K562 (cell line): ENCODE measurements around the gene SURF6. TPM values are rescaled to one million over a fixed set of nuclear protein-coding genes. Genes with fewer than 3 reads are reported as not detected.

Source experiments
- CBX3 ChIP-seq, 2 experiments: IDR thresholded peaks; 1 replicate in 1 of 2; 2 replicates in 1 of 2; pipeline ENCODE4 v1.6.1; 2012; ENCODE audit warnings: inconsistent platforms in 2 of 2, low read length in 2 of 2, borderline replicate concordance in 1 of 2, control low read depth in 1 of 2
- CSDE1 ChIP-seq, 2 experiments: fragments of 450-650 bp; IDR thresholded peaks; 2 replicates each; pipeline ENCODE4 v1.6.1; 2016; ENCODE audit warnings: mild to moderate bottlenecking in 1 of 2
- DDX20 ChIP-seq: fragments of 450-650 bp; IDR thresholded peaks from 2 replicates; pipeline ENCODE4 v1.6.1; 2016; ENCODE audit warnings: missing genetic modification characterization, low read depth, mild to moderate bottlenecking, missing compliant biosample characterization, moderate library complexity
- KLF16 ChIP-seq: IDR thresholded peaks from 2 replicates; pipeline ENCODE4 v1.6.1; 2016; ENCODE audit warnings: antibody characterized with exemption
- L3MBTL2 ChIP-seq: fragments of 450-650 bp; IDR thresholded peaks from 2 replicates; pipeline ENCODE4 v1.6.1; 2016; ENCODE audit warnings: mild to moderate bottlenecking, moderate library complexity
- NBN ChIP-seq: fragments of 450-650 bp; IDR thresholded peaks from 2 replicates; pipeline ENCODE4 v1.6.1; 2016; ENCODE audit warnings: low read depth, mild to moderate bottlenecking
- PHB2 ChIP-seq: fragments of 450-650 bp; IDR thresholded peaks from 2 replicates; pipeline ENCODE4 v1.6.1; 2017; ENCODE audit warnings: low read depth
- SMAD2 ChIP-seq: fragments of 150-350 bp; IDR thresholded peaks from 2 replicates; pipeline ENCODE4 v1.6.1; 2014; ENCODE audit warnings: low read depth, mild to moderate bottlenecking, low read length
- ZKSCAN8 ChIP-seq: fragments of 200-800 bp; sonication (Bioruptor generic); IDR thresholded peaks from 2 replicates; pipeline ENCODE4 v1.6.1; 2016; ENCODE audit warnings: missing genetic modification characterization, missing compliant biosample characterization
- ZNF146 ChIP-seq: IDR thresholded peaks from one replicate; pipeline ENCODE4 v1.6.1; 2018; ENCODE audit warnings: missing compliant biosample characterization; ENCODE audit not compliant: unreplicated experiment
- ZNF24 ChIP-seq: fragments of 450-650 bp; IDR thresholded peaks from 2 replicates; pipeline ENCODE4 v1.6.1; 2016
- ZNF316 ChIP-seq: fragments of 450-650 bp; IDR thresholded peaks from 2 replicates; pipeline ENCODE4 v1.6.1; 2016
- ZNF324 ChIP-seq: fragments of 250-450 bp; sonication (Bioruptor Pico); IDR thresholded peaks from 2 replicates; pipeline ENCODE4 v1.4.0; 2020; ENCODE audit warnings: mild to moderate bottlenecking
- ZNF764 ChIP-seq: fragments of 250-450 bp; sonication (Bioruptor Pico); IDR thresholded peaks from 2 replicates; pipeline ENCODE4 v1.4.0; 2020; ENCODE audit warnings: low read depth, mild to moderate bottlenecking, moderate library complexity
- polyA plus RNA-seq, 8 experiments: library from polyadenylated mRNA; depleted of rRNA in 4 of 8; stranded (reverse) in 5 of 8; unstranded in 3 of 8; fragments of >200 nt; fragmentation: Nextera tagmentation in 2 of 8; fragmentation: Illumina TruSeq in 1 of 8; extraction: Ambion mirVana in 2 of 8; extraction: Trizol in 1 of 8; gene quantifications; 2 replicates each; pipeline versions ENCODE4 v1.2.1 to v1.2.3, GENCODE V29; 2011 to 2014; ENCODE audit warnings: inconsistent platforms in 1 of 8, missing spikeins in 1 of 8
- total RNA-seq, 7 experiments: library from RNA; depleted of rRNA in 6 of 7; stranded (reverse); fragments of >200 nt in 6 of 7; fragmentation: Illumina TruSeq in 2 of 7; extraction: Trizol in 2 of 7; gene quantifications; 2 replicates each; pipeline versions ENCODE4 v1.2.1 to v1.2.3, GENCODE V29; 2011 to 2021; ENCODE audit warnings: low replicate concordance in 1 of 7
- TF ChIP-seq, protein P1 (sequence below): fragments of 450-650 bp; formaldehyde crosslinking; IDR thresholded peaks from 2 replicates; pipeline ENCODE4 v1.4.0; 2022; ENCODE audit warnings: missing genetic modification characterization
- TF ChIP-seq, protein P2 (sequence below): fragments of 250-450 bp; sonication (Bioruptor Pico); IDR thresholded peaks from 2 replicates; pipeline ENCODE4 v1.4.0; 2020; ENCODE audit warnings: mild to moderate bottlenecking, moderate library complexity
- TF ChIP-seq, protein P3 (sequence below): sonication (generic); formaldehyde crosslinking; IDR thresholded peaks from 2 replicates; pipeline ENCODE4 v1.8.0; 2022; ENCODE audit warnings: mild to moderate bottlenecking, low read depth, missing genetic modification reagents
- TF ChIP-seq, protein P4 (sequence below): sonication (generic); formaldehyde crosslinking; IDR thresholded peaks from 2 replicates; pipeline ENCODE4 v1.8.0; 2023; ENCODE audit warnings: mild to moderate bottlenecking, missing genetic modification reagents

SURF6 gene
- total and polyA plus RNA-seq, 9 of the 15 experiments (the other 6 are each of a cell fraction or from before 2014, with no cell fraction given), result 1.4 to 68.3 (median 14.7) TPM

DNA sequence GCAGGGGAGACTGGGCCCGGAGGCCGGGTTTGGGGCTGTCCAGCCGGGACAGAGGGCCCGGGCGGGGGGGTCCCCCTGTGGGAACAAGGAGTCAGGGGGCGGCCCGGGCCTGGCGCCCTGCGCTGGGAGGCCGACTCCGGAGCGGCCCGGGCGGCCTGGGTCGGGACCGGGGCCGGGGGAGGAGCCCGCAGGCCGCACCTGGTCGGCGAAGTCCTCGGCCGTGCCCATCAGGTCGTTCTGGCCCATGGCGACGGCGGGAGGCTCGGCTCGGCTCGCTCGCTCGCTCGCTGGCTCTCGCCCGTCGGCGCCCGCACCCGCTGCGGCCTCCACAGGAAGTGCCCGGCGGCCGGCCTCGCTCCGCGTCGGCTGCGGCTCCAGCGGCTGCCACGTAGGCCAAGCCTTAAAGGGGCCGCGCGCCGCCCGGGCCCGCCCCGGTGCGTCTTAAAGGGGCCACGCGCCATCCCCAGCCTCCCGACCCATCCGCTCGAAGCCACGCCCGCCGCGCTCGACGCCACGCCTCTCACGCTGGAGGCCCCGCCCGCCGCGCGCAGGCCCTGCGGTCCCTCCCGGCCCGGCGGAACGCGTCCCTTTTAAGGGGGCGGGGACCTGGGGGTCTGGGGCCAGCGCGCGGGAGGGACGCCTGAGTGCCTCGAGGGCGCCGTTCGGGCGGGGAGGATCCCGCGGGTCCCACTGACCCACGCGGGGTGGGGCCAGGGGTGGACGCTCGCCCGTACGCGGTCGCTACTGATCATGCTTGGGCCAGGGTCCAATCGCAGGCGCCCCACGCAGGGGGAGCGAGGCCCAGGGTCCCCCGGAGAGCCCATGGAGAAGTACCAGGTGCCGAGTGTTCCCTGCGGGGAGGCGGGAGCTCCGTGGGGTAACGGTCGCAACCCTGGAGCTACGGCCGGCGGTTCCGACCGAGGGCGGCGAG, 40.0 kb upstream of the SURF6 start, which contains the start of the genes STKLD1 and SURF4 (continued):
- TF ChIP-seq ZKSCAN8 (CRISPR knock-in tag) (no peak), PHB2 (no peak), ZNF146 (CRISPR knock-in tag) (no peak), DDX20 (tag) (no peak), CBX3 (IDR thresholded peaks at IDR 0.05; ENCODE audit: borderline replicate concordance in 1 of 2, low read length in 2 of 2) (no peak), ZNF24 (peak; percentile 37; the same call in 1 of the 2 replicates), ZNF764 (CRISPR knock-in tag) (no peak), SMAD2 (no peak), ZNF316 (no peak), CSDE1 (IDR thresholded peaks at IDR 0.05) (no peak), KLF16 (no peak), ZNF324 (CRISPR knock-in tag) (no peak), L3MBTL2 (peak; percentile 98), NBN (no peak)
- TF ChIP-seq, protein P1, sequence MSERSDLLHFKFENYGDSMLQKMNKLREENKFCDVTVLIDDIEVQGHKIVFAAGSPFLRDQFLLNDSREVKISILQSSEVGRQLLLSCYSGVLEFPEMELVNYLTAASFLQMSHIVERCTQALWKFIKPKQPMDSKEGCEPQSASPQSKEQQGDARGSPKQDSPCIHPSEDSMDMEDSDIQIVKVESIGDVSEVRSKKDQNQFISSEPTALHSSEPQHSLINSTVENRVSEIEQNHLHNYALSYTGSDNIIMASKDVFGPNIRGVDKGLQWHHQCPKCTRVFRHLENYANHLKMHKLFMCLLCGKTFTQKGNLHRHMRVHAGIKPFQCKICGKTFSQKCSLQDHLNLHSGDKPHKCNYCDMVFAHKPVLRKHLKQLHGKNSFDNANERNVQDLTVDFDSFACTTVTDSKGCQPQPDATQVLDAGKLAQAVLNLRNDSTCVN, result no peak
- TF ChIP-seq, protein P2, sequence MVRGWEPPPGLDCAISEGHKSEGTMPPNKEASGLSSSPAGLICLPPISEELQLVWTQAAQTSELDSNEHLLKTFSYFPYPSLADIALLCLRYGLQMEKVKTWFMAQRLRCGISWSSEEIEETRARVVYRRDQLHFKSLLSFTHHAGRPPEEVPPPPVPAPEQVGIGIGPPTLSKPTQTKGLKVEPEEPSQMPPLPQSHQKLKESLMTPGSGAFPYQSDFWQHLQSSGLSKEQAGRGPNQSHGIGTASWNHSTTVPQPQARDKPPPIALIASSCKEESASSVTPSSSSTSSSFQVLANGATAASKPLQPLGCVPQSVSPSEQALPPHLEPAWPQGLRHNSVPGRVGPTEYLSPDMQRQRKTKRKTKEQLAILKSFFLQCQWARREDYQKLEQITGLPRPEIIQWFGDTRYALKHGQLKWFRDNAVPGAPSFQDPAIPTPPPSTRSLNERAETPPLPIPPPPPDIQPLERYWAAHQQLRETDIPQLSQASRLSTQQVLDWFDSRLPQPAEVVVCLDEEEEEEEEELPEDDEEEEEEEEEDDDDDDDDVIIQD (CRISPR knock-in tag), result no peak
- TF ChIP-seq, protein P3, sequence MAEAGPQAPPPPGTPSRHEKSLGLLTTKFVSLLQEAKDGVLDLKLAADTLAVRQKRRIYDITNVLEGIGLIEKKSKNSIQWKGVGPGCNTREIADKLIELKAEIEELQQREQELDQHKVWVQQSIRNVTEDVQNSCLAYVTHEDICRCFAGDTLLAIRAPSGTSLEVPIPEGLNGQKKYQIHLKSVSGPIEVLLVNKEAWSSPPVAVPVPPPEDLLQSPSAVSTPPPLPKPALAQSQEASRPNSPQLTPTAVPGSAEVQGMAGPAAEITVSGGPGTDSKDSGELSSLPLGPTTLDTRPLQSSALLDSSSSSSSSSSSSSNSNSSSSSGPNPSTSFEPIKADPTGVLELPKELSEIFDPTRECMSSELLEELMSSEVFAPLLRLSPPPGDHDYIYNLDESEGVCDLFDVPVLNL, result no peak
- TF ChIP-seq, protein P4, sequence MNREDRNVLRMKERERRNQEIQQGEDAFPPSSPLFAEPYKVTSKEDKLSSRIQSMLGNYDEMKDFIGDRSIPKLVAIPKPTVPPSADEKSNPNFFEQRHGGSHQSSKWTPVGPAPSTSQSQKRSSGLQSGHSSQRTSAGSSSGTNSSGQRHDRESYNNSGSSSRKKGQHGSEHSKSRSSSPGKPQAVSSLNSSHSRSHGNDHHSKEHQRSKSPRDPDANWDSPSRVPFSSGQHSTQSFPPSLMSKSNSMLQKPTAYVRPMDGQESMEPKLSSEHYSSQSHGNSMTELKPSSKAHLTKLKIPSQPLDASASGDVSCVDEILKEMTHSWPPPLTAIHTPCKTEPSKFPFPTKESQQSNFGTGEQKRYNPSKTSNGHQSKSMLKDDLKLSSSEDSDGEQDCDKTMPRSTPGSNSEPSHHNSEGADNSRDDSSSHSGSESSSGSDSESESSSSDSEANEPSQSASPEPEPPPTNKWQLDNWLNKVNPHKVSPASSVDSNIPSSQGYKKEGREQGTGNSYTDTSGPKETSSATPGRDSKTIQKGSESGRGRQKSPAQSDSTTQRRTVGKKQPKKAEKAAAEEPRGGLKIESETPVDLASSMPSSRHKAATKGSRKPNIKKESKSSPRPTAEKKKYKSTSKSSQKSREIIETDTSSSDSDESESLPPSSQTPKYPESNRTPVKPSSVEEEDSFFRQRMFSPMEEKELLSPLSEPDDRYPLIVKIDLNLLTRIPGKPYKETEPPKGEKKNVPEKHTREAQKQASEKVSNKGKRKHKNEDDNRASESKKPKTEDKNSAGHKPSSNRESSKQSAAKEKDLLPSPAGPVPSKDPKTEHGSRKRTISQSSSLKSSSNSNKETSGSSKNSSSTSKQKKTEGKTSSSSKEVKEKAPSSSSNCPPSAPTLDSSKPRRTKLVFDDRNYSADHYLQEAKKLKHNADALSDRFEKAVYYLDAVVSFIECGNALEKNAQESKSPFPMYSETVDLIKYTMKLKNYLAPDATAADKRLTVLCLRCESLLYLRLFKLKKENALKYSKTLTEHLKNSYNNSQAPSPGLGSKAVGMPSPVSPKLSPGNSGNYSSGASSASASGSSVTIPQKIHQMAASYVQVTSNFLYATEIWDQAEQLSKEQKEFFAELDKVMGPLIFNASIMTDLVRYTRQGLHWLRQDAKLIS (CRISPR knock-in tag), result no peak; the same call in 1 of the 2 replicates
